Upper lobe of left lung (tissue), 4 donors: ENCODE data around the gene COL6A3.

Source experiments
- CTCF ChIP-seq, 6 experiments: fragments of 450-650 bp in 4 of 6; fragments of 200-600 bp in 2 of 6; sonication (generic) in 2 of 6; IDR thresholded peaks; one replicate each; pipeline ENCODE4 v1.5.1; 2016 to 2019; ENCODE audit warnings: antibody characterized with exemption in 6 of 6
- POLR2AphosphoS5 ChIP-seq, 2 donors: sonication (generic); formaldehyde crosslinking; IDR thresholded peaks; one replicate each; pipeline ENCODE4 v1.5.1; 2017; ENCODE audit warnings: antibody characterized with exemption in 2 of 2

DNA sequence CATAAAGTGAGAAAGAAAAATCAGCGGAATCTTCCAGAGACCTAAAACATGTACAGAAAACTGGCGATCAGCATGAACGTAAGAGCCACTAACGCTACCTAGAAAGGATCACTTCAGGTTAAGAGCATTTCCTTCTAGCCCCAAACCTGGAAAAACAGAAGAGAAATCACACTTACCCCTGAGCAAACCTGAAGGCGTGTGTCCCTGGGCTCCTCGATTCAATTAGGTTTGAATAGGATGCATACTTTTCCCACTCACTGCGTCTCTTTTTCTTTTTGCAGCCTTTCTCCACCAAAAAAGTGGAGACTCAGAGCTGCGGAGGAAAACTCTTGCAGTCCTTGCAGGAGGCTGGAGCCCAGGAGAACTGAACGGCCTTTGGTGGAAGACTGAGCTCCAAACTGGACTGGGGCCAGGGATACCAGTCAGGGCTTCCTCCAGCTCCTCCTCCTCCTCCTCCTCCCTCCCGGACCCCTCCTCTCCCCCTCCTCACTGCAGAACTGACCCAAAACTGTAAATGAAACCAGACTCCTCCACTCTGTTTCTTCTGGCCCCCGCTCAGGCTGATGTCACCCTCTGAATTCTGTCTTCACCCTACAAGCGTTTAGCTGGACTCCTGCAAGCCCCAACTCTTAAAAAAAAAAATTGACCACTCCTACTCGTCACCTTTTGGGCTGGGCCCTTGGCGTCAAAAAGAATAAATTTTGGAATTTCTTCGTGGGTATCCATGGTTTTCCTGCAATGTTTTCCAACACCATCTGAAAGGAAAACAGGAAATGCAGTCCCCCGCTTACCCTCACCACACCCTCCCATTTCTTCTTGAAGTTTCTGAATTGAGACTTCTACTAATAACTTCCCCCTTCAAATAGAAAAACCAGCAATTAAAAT, at the start of gene COL6A3:
- no peak for TF ChIP-seq CTCF (IDR thresholded peaks at IDR 0.05)
- TF ChIP-seq POLR2AphosphoS5 (IDR thresholded peaks at IDR 0.05), result peak in 1 of 2 donors; percentile 24
